Measurements from ENCODE around the gene KIAA1549. TPM values are rescaled to one million over a fixed set of nuclear protein-coding genes. Genes with fewer than 3 reads are reported as not detected.

The KIAA1549 gene
- polyA plus RNA-seq, 2 of the 4 experiments (the other 2 are of a cell fraction), result 4.1 to 4.7 TPM

DNA sequence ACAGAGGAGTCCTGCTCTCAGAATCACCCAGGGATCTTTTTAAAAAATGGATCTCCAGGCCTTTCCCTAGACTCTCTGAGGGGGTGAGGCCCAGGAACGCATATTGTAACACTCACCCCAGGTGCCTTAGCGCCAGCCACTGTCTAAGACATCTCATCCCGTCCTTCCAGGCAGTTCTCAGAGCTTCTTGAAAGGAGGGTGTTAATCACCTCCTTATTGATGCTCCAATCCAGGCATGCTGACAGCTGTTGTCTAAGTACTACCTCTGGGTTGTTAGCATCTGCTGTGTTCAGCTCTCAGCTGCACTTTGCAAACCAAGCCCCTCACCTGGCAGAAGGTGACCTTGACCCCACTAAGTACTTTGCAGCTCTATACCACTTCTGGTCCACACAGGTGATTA, 36.0 kb downstream of the KIAA1549 start:
- DNase-seq (ENCODE audit: low read depth in 1 of 2, low spot score in 1 of 2) (no peak), ATAC-seq (no peak), FAIRE-seq (no peak)
- ChIA-PET POLR2A (no interaction called here), CTCF (interaction anchor here (1.3 kb wide), 1 partner anchor 9 kb away, joined by 3 read pairs; no protein-coding TSS in a partner anchor)
- Histone ChIP-seq H3K27ac (no peak overlapping the region), H3K4me3 (no peak overlapping the region), H3K9me3 (no peaks in the 10 kb centered on the region), H3K4me2 (no peak overlapping the region), H3K4me1 (no peaks in the 10 kb centered on the region)
- WGBS (ENCODE audit: missing lambda C conversion rate), result 82% methylated on average over 3 of the region's 3 CpGs
- no peak for TF ChIP-seq ZSCAN20 (CRISPR knock-in tag; IDR thresholded peaks at IDR 0.05)

DNA sequence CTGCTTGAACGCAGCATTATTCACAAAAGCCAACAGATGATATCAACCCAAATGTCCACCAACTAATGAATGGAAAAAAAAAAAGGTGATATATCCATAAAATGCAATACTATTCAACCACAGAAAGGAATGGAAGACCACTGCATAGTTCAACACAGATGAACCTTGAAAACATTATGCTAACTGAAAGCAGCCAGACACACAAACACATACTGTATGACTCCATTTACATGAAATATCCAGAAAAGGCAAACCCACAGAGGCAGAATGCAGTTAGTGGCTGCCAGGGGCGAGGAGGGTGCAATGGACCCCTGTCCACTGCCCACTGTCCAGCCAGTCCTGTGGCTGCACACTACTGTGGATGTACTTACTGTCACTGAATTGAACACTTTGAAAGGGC, 36.6 kb downstream of the KIAA1549 start:
- no peak for FAIRE-seq
- ChIA-PET CTCF (no interaction called here), POLR2A (no interaction called here)
- H3K4me1 ChIP-seq, result no peaks in the 10 kb centered on the region
- DNase-seq (ENCODE audit: low read depth in 1 of 2, low spot score in 1 of 2), result no peak
- H3K4me2 ChIP-seq, result no peak overlapping the region
- TF ChIP-seq JUNB (IDR thresholded peaks at IDR 0.05) (no peak), CEBPB (IDR thresholded peaks at IDR 0.05) (no peak), RCOR1 (IDR thresholded peaks at IDR 0.05; ENCODE audit: low read depth, low read length) (no peak), ZFP36 (IDR thresholded peaks at IDR 0.05; ENCODE audit: borderline replicate concordance, partially characterized antibody) (no peak), HDAC2 (IDR thresholded peaks at IDR 0.05) (no peak), BHLHE40 (IDR thresholded peaks at IDR 0.05; ENCODE audit: low read depth, low read length) (no peak), RFX5 (IDR thresholded peaks at IDR 0.05) (no peak), HOXA7 (CRISPR knock-in tag; IDR thresholded peaks at IDR 0.05) (no peak), MAFK (IDR thresholded peaks at IDR 0.05; ENCODE audit: partially characterized antibody) (no peak), NR3C1 (IDR thresholded peaks at IDR 0.05) (no peak)
- TF ChIP-seq, protein P1, sequence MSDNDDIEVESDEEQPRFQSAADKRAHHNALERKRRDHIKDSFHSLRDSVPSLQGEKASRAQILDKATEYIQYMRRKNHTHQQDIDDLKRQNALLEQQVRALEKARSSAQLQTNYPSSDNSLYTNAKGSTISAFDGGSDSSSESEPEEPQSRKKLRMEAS (IDR thresholded peaks at IDR 0.05), result no peak
- TF ChIP-seq, protein P2, sequence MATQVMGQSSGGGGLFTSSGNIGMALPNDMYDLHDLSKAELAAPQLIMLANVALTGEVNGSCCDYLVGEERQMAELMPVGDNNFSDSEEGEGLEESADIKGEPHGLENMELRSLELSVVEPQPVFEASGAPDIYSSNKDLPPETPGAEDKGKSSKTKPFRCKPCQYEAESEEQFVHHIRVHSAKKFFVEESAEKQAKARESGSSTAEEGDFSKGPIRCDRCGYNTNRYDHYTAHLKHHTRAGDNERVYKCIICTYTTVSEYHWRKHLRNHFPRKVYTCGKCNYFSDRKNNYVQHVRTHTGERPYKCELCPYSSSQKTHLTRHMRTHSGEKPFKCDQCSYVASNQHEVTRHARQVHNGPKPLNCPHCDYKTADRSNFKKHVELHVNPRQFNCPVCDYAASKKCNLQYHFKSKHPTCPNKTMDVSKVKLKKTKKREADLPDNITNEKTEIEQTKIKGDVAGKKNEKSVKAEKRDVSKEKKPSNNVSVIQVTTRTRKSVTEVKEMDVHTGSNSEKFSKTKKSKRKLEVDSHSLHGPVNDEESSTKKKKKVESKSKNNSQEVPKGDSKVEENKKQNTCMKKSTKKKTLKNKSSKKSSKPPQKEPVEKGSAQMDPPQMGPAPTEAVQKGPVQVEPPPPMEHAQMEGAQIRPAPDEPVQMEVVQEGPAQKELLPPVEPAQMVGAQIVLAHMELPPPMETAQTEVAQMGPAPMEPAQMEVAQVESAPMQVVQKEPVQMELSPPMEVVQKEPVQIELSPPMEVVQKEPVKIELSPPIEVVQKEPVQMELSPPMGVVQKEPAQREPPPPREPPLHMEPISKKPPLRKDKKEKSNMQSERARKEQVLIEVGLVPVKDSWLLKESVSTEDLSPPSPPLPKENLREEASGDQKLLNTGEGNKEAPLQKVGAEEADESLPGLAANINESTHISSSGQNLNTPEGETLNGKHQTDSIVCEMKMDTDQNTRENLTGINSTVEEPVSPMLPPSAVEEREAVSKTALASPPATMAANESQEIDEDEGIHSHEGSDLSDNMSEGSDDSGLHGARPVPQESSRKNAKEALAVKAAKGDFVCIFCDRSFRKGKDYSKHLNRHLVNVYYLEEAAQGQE (IDR thresholded peaks at IDR 0.05), result no peak
- TF ChIP-seq, protein P3, sequence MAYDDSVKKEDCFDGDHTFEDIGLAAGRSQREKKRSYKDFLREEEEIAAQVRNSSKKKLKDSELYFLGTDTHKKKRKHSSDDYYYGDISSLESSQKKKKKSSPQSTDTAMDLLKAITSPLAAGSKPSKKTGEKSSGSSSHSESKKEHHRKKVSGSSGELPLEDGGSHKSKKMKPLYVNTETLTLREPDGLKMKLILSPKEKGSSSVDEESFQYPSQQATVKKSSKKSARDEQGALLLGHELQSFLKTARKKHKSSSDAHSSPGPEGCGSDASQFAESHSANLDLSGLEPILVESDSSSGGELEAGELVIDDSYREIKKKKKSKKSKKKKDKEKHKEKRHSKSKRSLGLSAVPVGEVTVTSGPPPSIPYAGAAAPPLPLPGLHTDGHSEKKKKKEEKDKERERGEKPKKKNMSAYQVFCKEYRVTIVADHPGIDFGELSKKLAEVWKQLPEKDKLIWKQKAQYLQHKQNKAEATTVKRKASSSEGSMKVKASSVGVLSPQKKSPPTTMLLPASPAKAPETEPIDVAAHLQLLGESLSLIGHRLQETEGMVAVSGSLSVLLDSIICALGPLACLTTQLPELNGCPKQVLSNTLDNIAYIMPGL (CRISPR knock-in tag; IDR thresholded peaks at IDR 0.05; ENCODE audit: borderline replicate concordance), result no peak
- TF ChIP-seq, protein P4, sequence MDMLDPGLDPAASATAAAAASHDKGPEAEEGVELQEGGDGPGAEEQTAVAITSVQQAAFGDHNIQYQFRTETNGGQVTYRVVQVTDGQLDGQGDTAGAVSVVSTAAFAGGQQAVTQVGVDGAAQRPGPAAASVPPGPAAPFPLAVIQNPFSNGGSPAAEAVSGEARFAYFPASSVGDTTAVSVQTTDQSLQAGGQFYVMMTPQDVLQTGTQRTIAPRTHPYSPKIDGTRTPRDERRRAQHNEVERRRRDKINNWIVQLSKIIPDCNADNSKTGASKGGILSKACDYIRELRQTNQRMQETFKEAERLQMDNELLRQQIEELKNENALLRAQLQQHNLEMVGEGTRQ (IDR thresholded peaks at IDR 0.05), result no peak
- 87% methylated on average over 2 of the region's 2 CpGs for WGBS (ENCODE audit: missing lambda C conversion rate)
- no peaks in the 10 kb centered on the region for H3K9me3 ChIP-seq
- no peak overlapping the region for H3K27ac ChIP-seq
- ATAC-seq, result no peak
- no peak overlapping the region for H3K4me3 ChIP-seq

DNA sequence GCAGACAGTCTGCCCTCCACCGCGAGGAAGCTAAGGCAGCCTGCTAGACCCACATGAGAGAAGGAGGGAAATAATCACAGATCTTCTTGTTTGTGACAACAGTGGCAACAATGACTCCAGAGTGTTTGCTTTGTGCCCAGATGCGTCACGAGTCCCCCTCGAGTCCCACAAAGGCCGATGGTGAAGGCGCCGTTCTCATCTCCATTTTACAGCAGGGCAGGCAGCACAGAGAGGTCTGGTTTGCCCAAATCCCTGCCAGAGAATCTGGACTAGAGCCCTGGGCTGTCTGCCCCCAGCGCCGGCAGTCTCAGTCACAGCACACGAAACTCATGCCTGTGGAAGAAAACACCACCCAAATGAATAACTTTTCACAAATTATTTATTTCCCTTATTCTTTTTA, 38.1 kb downstream of the KIAA1549 start:
- no peak for ATAC-seq
- Histone ChIP-seq H3K4me2 (no peak overlapping the region), H3K27ac (no peak overlapping the region), H3K9me3 (no peaks in the 10 kb centered on the region), H3K4me1 (no peaks in the 10 kb centered on the region), H3K4me3 (no peak overlapping the region)
- no peak for TF ChIP-seq POLR2A (IDR thresholded peaks at IDR 0.05; ENCODE audit: low read length)
- TF ChIP-seq, protein P5, sequence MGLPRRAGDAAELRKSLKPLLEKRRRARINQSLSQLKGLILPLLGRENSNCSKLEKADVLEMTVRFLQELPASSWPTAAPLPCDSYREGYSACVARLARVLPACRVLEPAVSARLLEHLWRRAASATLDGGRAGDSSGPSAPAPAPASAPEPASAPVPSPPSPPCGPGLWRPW (IDR thresholded peaks at IDR 0.05), result no peak
- no peak for TF ChIP-seq ZSCAN20 (CRISPR knock-in tag; IDR thresholded peaks at IDR 0.05)
- no peak for TF ChIP-seq EHF (CRISPR knock-in tag; IDR thresholded peaks at IDR 0.05)
- TF ChIP-seq KDM1A (IDR thresholded peaks at IDR 0.05; ENCODE audit: low read depth), result no peak
- no peak for TF ChIP-seq RCOR1 (IDR thresholded peaks at IDR 0.05; ENCODE audit: low read depth, low read length)
- no peak for TF ChIP-seq HDAC2 (IDR thresholded peaks at IDR 0.05)
- TF ChIP-seq ZC3H11A (IDR thresholded peaks at IDR 0.05), result no peak
- TF ChIP-seq, protein P6, sequence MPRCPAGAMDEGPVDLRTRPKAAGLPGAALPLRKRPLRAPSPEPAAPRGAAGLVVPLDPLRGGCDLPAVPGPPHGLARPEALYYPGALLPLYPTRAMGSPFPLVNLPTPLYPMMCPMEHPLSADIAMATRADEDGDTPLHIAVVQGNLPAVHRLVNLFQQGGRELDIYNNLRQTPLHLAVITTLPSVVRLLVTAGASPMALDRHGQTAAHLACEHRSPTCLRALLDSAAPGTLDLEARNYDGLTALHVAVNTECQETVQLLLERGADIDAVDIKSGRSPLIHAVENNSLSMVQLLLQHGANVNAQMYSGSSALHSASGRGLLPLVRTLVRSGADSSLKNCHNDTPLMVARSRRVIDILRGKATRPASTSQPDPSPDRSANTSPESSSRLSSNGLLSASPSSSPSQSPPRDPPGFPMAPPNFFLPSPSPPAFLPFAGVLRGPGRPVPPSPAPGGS (IDR thresholded peaks at IDR 0.05), result no peak
- no peak for TF ChIP-seq FOSB (CRISPR knock-in tag; IDR thresholded peaks at IDR 0.05)
- no peak for TF ChIP-seq GATA3 (IDR thresholded peaks at IDR 0.05; ENCODE audit: borderline replicate concordance)
- TF ChIP-seq JUN (IDR thresholded peaks at IDR 0.05), result no peak
- no peak for TF ChIP-seq TFCP2L1 (CRISPR knock-in tag; IDR thresholded peaks at IDR 0.05)
- TF ChIP-seq, protein P4 (IDR thresholded peaks at IDR 0.05), result no peak
- POLR2A ChIA-PET, result interaction anchor here (0.6 kb wide), 1 partner anchor 35 kb away, joined by 4 read pairs; no protein-coding TSS in a partner anchor
- CTCF ChIA-PET, result interaction anchor here (0.5 to 0.9 kb wide), 3 partner anchors 9 to 132 kb away, joined by 3 read pairs; no protein-coding TSS in a partner anchor
- no peak for FAIRE-seq
- no peak for DNase-seq (ENCODE audit: low read depth in 1 of 2, low spot score in 1 of 2)
- WGBS (ENCODE audit: missing lambda C conversion rate), result 84% methylated on average over 11 of the region's 11 CpGs
